PFSK-1 (cell line): ENCODE data around the gene AGRN.

Experiments used
- FOXP2 ChIP-seq: optimal IDR thresholded peaks from 2 replicates; pipeline ENCODE3; 2011; ENCODE audit warnings: borderline replicate concordance, control low read depth, inconsistent platforms; ENCODE audit not compliant: insufficient read depth; ENCODE audit errors: extremely low read length, extremely low read depth
- POLR2AphosphoS5 ChIP-seq: IDR thresholded peaks from 2 replicates; pipeline ENCODE4 v1.6.1; 2012; ENCODE audit warnings: low read depth, mild to moderate bottlenecking, control low read depth, low read length, moderate library complexity
- REST ChIP-seq, 2 experiments: IDR thresholded peaks; 2 replicates each; pipeline versions ENCODE4 v1.6.1 to v1.8.0; 2011 to 2012; ENCODE audit warnings: low read depth in 2 of 2, low read length in 2 of 2, control low read depth in 1 of 2, inconsistent platforms in 1 of 2, mild to moderate bottlenecking in 1 of 2, moderate library complexity in 1 of 2; ENCODE audit not compliant: insufficient read depth in 1 of 2
- SIN3A ChIP-seq: IDR thresholded peaks from 2 replicates; pipeline ENCODE4 v1.6.1; 2012; ENCODE audit warnings: mild to moderate bottlenecking, low read length, moderate library complexity, borderline replicate concordance; ENCODE audit not compliant: insufficient read depth
- TAF1 ChIP-seq: IDR thresholded peaks from 2 replicates; pipeline ENCODE4 v1.6.1; 2012; ENCODE audit warnings: low read length, control low read depth, borderline replicate concordance; ENCODE audit not compliant: insufficient read depth

- TF ChIP-seq POLR2AphosphoS5: no peak
- TF ChIP-seq REST (IDR thresholded peaks at IDR 0.05; ENCODE audit: insufficient read depth in 1 of 2, low read depth in 2 of 2, low read length in 2 of 2): no peak
- no peak for TF ChIP-seq SIN3A
- TF ChIP-seq TAF1: no peak
- TF ChIP-seq FOXP2: no peak
Measured at GRCh38 chr1:980602-981395, 39.1 kb upstream of the AGRN start.
